DND-41 (cell line): ENCODE measurements around the gene CEP152.

Experiments used
- CTCF ChIP-seq: IDR thresholded peaks from 2 replicates; pipeline ENCODE4 v1.5.1; 2012; ENCODE audit warnings: borderline replicate concordance, low read length, moderate library complexity, mild to moderate bottlenecking; ENCODE audit not compliant: poor library complexity, severe bottlenecking; ENCODE audit errors: extremely low read depth
- EZH2 ChIP-seq: IDR thresholded peaks from 3 replicates; pipeline ENCODE4 v1.6.1; 2012; ENCODE audit warnings: borderline replicate concordance, low read depth, mild to moderate bottlenecking, moderate library complexity, low read length, inconsistent platforms; ENCODE audit not compliant: severe bottlenecking

GRCh38 chr15:48766196-48766595, 44.7 kb downstream of the CEP152 start:
- TF ChIP-seq CTCF: no peak
- TF ChIP-seq EZH2: no peak
